Measurements from ENCODE around the gene MOCOS.

GRCh38 chr18:36301884-36302283, 114.6 kb downstream of the MOCOS start:
- TF ChIP-seq EZH2 (IDR thresholded peaks at IDR 0.05; ENCODE audit: borderline replicate concordance, low read length) (no peak), CTCF (conservative IDR thresholded peaks at IDR 0.05 in 1 of 2, IDR thresholded peaks at IDR 0.05 in 1 of 2; ENCODE audit: extremely low read depth in 1 of 2, insufficient read depth in 1 of 2, low read depth in 1 of 2, low read length in 2 of 2) (no peak)

Data from mammary epithelial cell (primary cell).